Fibroblast of skin of scalp (primary cell): Measurements from ENCODE around the gene TAS2R3.

Experiments
- DNase-seq: peaks from one replicate; pipeline ENCODE4 v3.0.0-alpha.2; 2013

The TAS2R3 gene

GRCh38 chr7:141785706-141786552, 22.0 kb downstream of the TAS2R3 start:
- peak; percentile 41 for DNase-seq

GRCh38 chr7:141788296-141788695, 24.4 kb downstream of the TAS2R3 start:
- no peak for DNase-seq

- DNase-seq: no peak
Observed at GRCh38 chr7:141789917-141790316, 26.0 kb downstream of the TAS2R3 start, which contains the start of gene TAS2R5. Gene TAS2R5, plus strand, starts transcription at chr7:141790217. Its CDS starts 145 bp downstream, at chr7:141790362.

- no peak for DNase-seq
Observed at GRCh38 chr7:141792526-141792925, 28.6 kb downstream of the TAS2R3 start.
